ENCODE measurements around the gene MYADM.

DNA sequence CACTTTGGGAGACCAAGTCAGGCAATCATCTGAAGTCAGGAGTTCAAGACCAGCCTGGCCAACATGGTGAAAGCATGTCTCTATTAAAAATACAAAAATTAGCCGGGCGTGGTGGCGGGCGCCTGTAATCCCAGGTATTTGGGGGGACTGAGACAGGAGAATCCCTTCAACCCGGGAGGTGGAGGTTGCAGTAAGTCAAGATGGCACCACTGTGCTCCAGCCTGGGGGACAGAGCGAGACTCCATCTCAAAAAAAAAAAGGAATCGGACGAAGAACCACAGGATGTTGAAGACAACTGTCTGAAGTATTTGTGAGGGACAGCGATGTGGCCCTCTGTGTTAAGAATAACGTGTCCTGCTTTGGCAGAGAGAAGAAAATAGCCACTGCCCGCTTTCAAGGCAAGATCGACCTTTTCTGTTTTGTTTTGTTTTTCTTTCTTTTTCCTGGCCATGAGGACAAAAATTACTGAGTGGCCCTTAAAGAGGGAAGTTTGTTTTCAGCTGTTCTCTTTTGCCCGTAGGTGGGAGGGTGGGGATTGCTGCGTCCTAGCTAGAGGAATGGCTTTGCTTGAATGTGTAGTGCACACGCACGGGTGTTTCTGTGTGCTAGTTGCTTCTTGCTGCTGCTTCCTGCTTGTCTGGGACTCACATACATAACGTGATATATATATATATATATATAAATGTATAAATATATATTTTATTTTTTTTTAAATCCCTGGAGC lies 8.1 kb downstream of the MYADM start:
- TF ChIP-seq, protein P1, sequence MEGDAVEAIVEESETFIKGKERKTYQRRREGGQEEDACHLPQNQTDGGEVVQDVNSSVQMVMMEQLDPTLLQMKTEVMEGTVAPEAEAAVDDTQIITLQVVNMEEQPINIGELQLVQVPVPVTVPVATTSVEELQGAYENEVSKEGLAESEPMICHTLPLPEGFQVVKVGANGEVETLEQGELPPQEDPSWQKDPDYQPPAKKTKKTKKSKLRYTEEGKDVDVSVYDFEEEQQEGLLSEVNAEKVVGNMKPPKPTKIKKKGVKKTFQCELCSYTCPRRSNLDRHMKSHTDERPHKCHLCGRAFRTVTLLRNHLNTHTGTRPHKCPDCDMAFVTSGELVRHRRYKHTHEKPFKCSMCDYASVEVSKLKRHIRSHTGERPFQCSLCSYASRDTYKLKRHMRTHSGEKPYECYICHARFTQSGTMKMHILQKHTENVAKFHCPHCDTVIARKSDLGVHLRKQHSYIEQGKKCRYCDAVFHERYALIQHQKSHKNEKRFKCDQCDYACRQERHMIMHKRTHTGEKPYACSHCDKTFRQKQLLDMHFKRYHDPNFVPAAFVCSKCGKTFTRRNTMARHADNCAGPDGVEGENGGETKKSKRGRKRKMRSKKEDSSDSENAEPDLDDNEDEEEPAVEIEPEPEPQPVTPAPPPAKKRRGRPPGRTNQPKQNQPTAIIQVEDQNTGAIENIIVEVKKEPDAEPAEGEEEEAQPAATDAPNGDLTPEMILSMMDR (IDR thresholded peaks at IDR 0.05): no peak
- TF ChIP-seq POLR2A (IDR thresholded peaks at IDR 0.05): no peak

All from ovary (tissue), 3 donors.